Measurements from ENCODE around the gene SERGEF. TPM values are rescaled to one million over a fixed set of nuclear protein-coding genes. Genes with fewer than 3 reads are reported as not detected.

The SERGEF gene
- total and polyA plus RNA-seq, 2 of the 13 experiments (the other 11 are each of a cell fraction or from before 2014, with no cell fraction given), result 54.5 to 114 TPM

- TF ChIP-seq EP300 (IDR thresholded peaks at IDR 0.05; ENCODE audit: low read depth in 2 of 2, low read length in 2 of 2) (peak; percentile 87 to 93; a peak in 3 of 4 replicates), EP300 (CRISPR knock-in tag; IDR thresholded peaks at IDR 0.05; ENCODE audit: borderline replicate concordance) (peak; percentile 87), ZNF292 (CRISPR knock-in tag; IDR thresholded peaks at IDR 0.05; ENCODE audit: borderline replicate concordance, low read depth) (peak; percentile 96), ZNF839 (CRISPR knock-in tag; IDR thresholded peaks at IDR 0.05; ENCODE audit: borderline replicate concordance) (no peak), NFYC (CRISPR knock-in tag; IDR thresholded peaks at IDR 0.05) (peak; percentile 44; the same call in 1 of the 2 replicates), HNRNPUL1 (IDR thresholded peaks at IDR 0.05; ENCODE audit: low read depth, low read length) (no peak), DNMT1 (CRISPR knock-in tag; IDR thresholded peaks at IDR 0.05) (no peak), ZNF280B (CRISPR knock-in tag; IDR thresholded peaks at IDR 0.05; ENCODE audit: borderline replicate concordance) (peak; percentile 72; the same call in 1 of the 2 replicates), JUND (CRISPR knock-in tag; IDR thresholded peaks at IDR 0.05) (peak; percentile 79), ASH2L (IDR thresholded peaks at IDR 0.05; ENCODE audit: insufficient read length, low read depth, low read length) (peak; percentile 55), ZXDC (CRISPR knock-in tag; IDR thresholded peaks at IDR 0.05) (no peak), TBX2 (CRISPR knock-in tag; IDR thresholded peaks at IDR 0.05; ENCODE audit: borderline replicate concordance) (peak; percentile 98), ZSCAN12 (CRISPR knock-in tag; IDR thresholded peaks at IDR 0.05) (no peak), FOSL2 (CRISPR knock-in tag; IDR thresholded peaks at IDR 0.05) (peak; percentile 74), PAWR (CRISPR knock-in tag; IDR thresholded peaks at IDR 0.05; ENCODE audit: borderline replicate concordance) (no peak), ELF1 (CRISPR knock-in tag; IDR thresholded peaks at IDR 0.05) (peak; percentile 66; the same call in 1 of the 2 replicates), ZNF207 (IDR thresholded peaks at IDR 0.05; ENCODE audit: borderline replicate concordance) (no peak), ZSCAN30 (CRISPR knock-in tag; IDR thresholded peaks at IDR 0.05) (0 out of 2 replicates have a peak, but pooled peaks have one; percentile 51), CENPX (CRISPR knock-in tag; IDR thresholded peaks at IDR 0.05) (no peak), MAF1 (CRISPR knock-in tag; IDR thresholded peaks at IDR 0.05; ENCODE audit: borderline replicate concordance) (no peak), SRSF1 (optimal IDR thresholded peaks at IDR 0.05; ENCODE audit: low read depth, low read length) (peak; percentile 76), EZH2 (conservative IDR thresholded peaks at IDR 0.05; ENCODE audit: low read depth, low read length) (no peak), TFAP4 (IDR thresholded peaks at IDR 0.05; ENCODE audit: borderline replicate concordance, low read depth) (peak; percentile 77), DR1 (CRISPR knock-in tag; IDR thresholded peaks at IDR 0.05) (peak; percentile 49; the same call in 1 of the 2 replicates), KAT2B (IDR thresholded peaks at IDR 0.05; ENCODE audit: borderline replicate concordance, low read depth, low read length) (no peak), CEBPB (IDR thresholded peaks at IDR 0.05; ENCODE audit: borderline replicate concordance, low read depth, low read length) (no peak), ZNF552 (CRISPR knock-in tag; IDR thresholded peaks at IDR 0.05; ENCODE audit: borderline replicate concordance) (no peak)
Observed at GRCh38 chr11:17770048-17770652, 242.7 kb downstream of the SERGEF start (continued).
